ENCODE data around the gene PLXNA1.

GRCh38 chr3:127011270-127011992 is 28.5 kb downstream of the PLXNA1 start:
- TF ChIP-seq SP2 (IDR thresholded peaks at IDR 0.05; ENCODE audit: low read length): no peak
- peak; percentile 45; the same call in 1 of the 2 replicates for TF ChIP-seq KDM1A (IDR thresholded peaks at IDR 0.05; ENCODE audit: borderline replicate concordance, low read length)
- TF ChIP-seq CTCF (IDR thresholded peaks at IDR 0.05; ENCODE audit: control extremely low read depth in 1 of 3, insufficient read depth in 1 of 3, low read depth in 1 of 3, low read length in 3 of 3): no peak

All from H1 (cell line).